ENCODE results near the gene P2RY2.
"Not testable (repeated sequence)": the region's sequence is repeated elsewhere in the genome, so short reads cannot be mapped to it uniquely, and the experiment has no call there.

The P2RY2 gene

GRCh38 chr11:73270855-73271477 is 52.9 kb downstream of the P2RY2 start:
- Histone ChIP-seq H3K9me3 (ENCODE audit: control insufficient read depth, insufficient read depth, low read depth, low read length) (no peaks in the 10 kb centered on the region), H3K27me3 (ENCODE audit: control insufficient read depth, insufficient read depth, low read length) (peaks cover 9% of the 10 kb centered on the region), H3K4me3 (ENCODE audit: low read depth, low read length) (no peak overlapping the region), H3K9ac (ENCODE audit: low read length) (no peak overlapping the region), H3K27ac (ENCODE audit: low read depth, low read length) (no peak overlapping the region), H3K36me3 (ENCODE audit: control insufficient read depth, insufficient read depth, low read length) (no peaks in the 10 kb centered on the region), H3K4me1 (ENCODE audit: control insufficient read depth, insufficient read depth, low read length) (peaks cover 38% of the 10 kb centered on the region; the same call in 1 of the 2 replicates)

- not testable (repeated sequence) for H3K36me3 ChIP-seq (ENCODE audit: control insufficient read depth, insufficient read depth, low read length); H3K27ac ChIP-seq (ENCODE audit: low read depth, low read length); H3K27me3 ChIP-seq (ENCODE audit: control insufficient read depth, insufficient read depth, low read length); H3K9me3 ChIP-seq (ENCODE audit: control insufficient read depth, insufficient read depth, low read depth, low read length); H3K4me3 ChIP-seq (ENCODE audit: low read depth, low read length)
- peaks cover 38% of the 10 kb centered on the region; the same call in 1 of the 2 replicates for H3K4me1 ChIP-seq (ENCODE audit: control insufficient read depth, insufficient read depth, low read length)
- peak overlapping the region; percentile 21 for H3K9ac ChIP-seq (ENCODE audit: low read length)
Measured at GRCh38 chr11:73271478-73271865, 53.4 kb downstream of the P2RY2 start.

DNA sequence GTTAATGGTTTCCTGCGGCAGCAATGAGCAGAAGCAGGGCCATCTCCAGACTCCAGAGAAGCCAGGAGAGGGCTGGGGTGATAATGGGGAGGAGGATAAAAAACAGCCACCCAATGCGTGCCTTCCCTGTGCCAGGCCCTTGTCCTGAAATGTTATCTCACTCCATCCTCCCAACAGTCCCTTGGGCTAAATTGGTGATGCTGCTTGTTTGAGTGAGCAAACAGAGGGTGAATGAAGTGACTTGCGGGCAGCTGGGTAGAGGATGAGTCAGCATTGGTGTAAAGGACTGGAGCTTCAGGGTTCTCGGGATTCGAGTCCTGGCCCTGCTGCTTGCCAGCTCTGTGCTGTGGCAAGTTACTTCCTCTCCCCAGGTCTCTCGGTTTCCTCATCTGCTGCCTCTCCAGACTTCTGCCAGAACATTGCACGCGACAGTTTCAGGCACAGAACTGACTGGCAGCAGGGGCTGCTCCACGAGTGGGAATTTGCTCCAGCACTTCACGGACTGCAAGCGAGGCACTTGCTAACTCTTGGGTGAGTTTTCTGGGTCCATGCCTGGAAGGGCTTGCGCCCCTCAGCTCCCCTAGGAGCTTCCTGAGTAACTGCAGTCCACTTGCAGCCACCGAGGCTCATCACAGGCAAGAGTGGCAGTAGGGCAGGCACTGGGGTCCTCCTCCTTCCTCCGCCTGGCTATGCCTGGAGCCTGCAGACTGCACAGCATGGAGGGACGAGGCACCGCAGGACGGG is 54.0 kb downstream of the P2RY2 start, which contains the start of gene P2RY6:
Gene P2RY6, plus strand, starts transcription at position 403 of the 744 bp plus-strand sequence. CDS start 24,181 bp downstream, outside the sequence.
- Histone ChIP-seq H3K9ac (ENCODE audit: low read length) (peak within 1 kb of the TSS; percentile 21), H3K9me3 (ENCODE audit: control insufficient read depth, insufficient read depth, low read depth, low read length) (no peaks in the 10 kb centered on the region), H3K4me3 (ENCODE audit: low read depth, low read length) (no peak within 1 kb of the TSS), H3K27me3 (ENCODE audit: control insufficient read depth, insufficient read depth, low read length) (peaks cover 2% of the 10 kb centered on the region; the same call in 1 of the 2 replicates), H3K27ac (ENCODE audit: low read depth, low read length) (no peak within 1 kb of the TSS), H3K4me1 (ENCODE audit: control insufficient read depth, insufficient read depth, low read length) (peaks cover 38% of the 10 kb centered on the region; the same call in 1 of the 2 replicates), H3K36me3 (ENCODE audit: control insufficient read depth, insufficient read depth, low read length) (no peaks in the 10 kb centered on the region)

GRCh38 chr11:73272680-73273038 is 54.6 kb downstream of the P2RY2 start:
- H3K36me3 ChIP-seq (ENCODE audit: control insufficient read depth, insufficient read depth, low read length), result no peaks in the 10 kb centered on the region
- H3K4me3 ChIP-seq (ENCODE audit: low read depth, low read length), result no peak overlapping the region
- H3K9ac ChIP-seq (ENCODE audit: low read length), result peak overlapping the region; percentile 21
- H3K27ac ChIP-seq (ENCODE audit: low read depth, low read length), result no peak overlapping the region
- peaks cover 41% of the 10 kb centered on the region for H3K4me1 ChIP-seq (ENCODE audit: control insufficient read depth, insufficient read depth, low read length)
- no peaks in the 10 kb centered on the region for H3K9me3 ChIP-seq (ENCODE audit: control insufficient read depth, insufficient read depth, low read depth, low read length)
- no peaks in the 10 kb centered on the region for H3K27me3 ChIP-seq (ENCODE audit: control insufficient read depth, insufficient read depth, low read length)

DNA sequence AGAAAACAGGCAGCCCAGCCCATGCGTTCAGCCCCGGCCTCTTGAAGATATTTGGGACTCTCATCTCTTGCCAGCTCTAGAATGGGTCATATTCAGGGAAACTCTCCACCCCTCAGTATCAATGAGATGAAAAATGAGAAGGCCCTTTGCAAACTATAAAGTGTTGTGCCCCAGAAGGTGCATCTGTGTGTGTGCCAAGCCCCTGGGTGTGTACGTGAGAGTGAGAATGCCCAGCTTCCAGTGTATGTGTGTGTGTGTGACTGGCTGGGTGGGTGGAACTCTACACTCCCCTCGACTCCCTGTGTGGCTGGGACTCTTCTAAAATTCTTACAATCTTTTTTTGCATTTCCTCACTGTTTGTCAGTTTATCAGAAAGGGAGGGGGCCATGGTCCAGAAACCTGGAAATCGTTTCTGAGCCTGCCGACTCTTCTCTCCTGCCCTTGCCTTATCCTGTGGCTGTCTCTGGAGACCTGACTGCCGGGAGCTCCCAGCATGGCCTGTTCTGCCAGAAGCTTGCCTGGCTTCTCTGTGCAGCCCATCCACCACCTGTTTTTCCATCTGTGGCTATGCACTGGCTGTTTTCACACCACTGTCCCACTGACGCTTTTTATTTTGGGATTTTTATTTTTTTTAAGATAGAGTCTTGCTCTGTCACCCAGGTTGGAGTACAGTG is 55.3 kb downstream of the P2RY2 start:
- H3K36me3 ChIP-seq (ENCODE audit: control insufficient read depth, insufficient read depth, low read length), result no peaks in the 10 kb centered on the region
- H3K27ac ChIP-seq (ENCODE audit: low read depth, low read length), result no peak overlapping the region
- no peak overlapping the region for H3K4me3 ChIP-seq (ENCODE audit: low read depth, low read length)
- H3K9me3 ChIP-seq (ENCODE audit: control insufficient read depth, insufficient read depth, low read depth, low read length), result no peaks in the 10 kb centered on the region
- no peaks in the 10 kb centered on the region for H3K27me3 ChIP-seq (ENCODE audit: control insufficient read depth, insufficient read depth, low read length)
- H3K4me1 ChIP-seq (ENCODE audit: control insufficient read depth, insufficient read depth, low read length), result peaks cover 41% of the 10 kb centered on the region
- H3K9ac ChIP-seq (ENCODE audit: low read length), result no peak overlapping the region

DNA sequence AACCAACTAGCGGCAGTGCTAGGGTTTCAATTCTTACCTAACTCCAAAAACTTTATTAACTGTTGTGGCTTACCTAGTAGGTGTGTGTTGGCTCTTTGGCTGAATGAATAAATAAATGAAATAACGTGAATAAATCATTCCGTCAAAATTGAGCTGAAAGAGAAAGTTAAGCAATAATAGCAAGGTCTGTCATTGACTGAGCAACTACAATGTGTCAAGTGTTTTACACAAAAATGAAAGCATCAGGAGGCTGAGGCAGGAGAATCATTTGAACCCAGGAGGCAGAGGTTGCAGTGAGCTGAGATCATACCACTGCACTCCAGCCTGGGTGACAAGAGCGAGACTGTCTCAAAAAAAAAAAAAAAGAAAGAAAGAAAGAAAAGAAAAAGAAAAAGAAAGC is 56.1 kb downstream of the P2RY2 start:
- not testable (repeated sequence) for H3K27ac ChIP-seq (ENCODE audit: low read depth, low read length); H3K9me3 ChIP-seq (ENCODE audit: control insufficient read depth, insufficient read depth, low read depth, low read length); H3K27me3 ChIP-seq (ENCODE audit: control insufficient read depth, insufficient read depth, low read length); H3K4me3 ChIP-seq (ENCODE audit: low read depth, low read length); H3K36me3 ChIP-seq (ENCODE audit: control insufficient read depth, insufficient read depth, low read length); H3K9ac ChIP-seq (ENCODE audit: low read length)
- H3K4me1 ChIP-seq (ENCODE audit: control insufficient read depth, insufficient read depth, low read length), result peaks cover 41% of the 10 kb centered on the region

GRCh38 chr11:73274722-73275380 is 56.8 kb downstream of the P2RY2 start:
- peaks cover 36% of the 10 kb centered on the region for H3K4me1 ChIP-seq (ENCODE audit: control insufficient read depth, insufficient read depth, low read length)
- no peak overlapping the region for H3K9ac ChIP-seq (ENCODE audit: low read length)
- H3K27ac ChIP-seq (ENCODE audit: low read depth, low read length), result no peak overlapping the region
- H3K36me3 ChIP-seq (ENCODE audit: control insufficient read depth, insufficient read depth, low read length), result no peaks in the 10 kb centered on the region
- no peak overlapping the region for H3K4me3 ChIP-seq (ENCODE audit: low read depth, low read length)
- no peaks in the 10 kb centered on the region for H3K27me3 ChIP-seq (ENCODE audit: control insufficient read depth, insufficient read depth, low read length)
- no peaks in the 10 kb centered on the region for H3K9me3 ChIP-seq (ENCODE audit: control insufficient read depth, insufficient read depth, low read depth, low read length)

DNA sequence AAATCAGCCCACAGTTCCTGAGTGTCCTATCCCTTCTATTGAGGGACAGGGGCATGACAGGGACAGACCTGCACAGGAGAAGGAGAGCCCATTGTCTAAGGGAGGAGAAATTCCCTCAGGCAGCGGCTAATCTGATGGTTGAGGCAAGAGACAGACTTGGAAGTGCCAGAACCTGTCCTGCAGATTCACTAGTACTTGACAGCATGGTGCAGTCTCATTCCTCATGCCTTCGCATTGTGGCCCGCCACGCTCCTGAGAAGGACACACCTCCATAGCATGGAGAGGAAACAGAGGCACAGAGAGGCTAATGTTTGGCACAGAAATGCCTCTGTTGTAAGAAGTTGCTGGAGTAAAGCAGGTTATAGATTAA is 57.3 kb downstream of the P2RY2 start:
- no peaks in the 10 kb centered on the region for H3K36me3 ChIP-seq (ENCODE audit: control insufficient read depth, insufficient read depth, low read length)
- no peak overlapping the region for H3K9ac ChIP-seq (ENCODE audit: low read length)
- H3K27ac ChIP-seq (ENCODE audit: low read depth, low read length), result no peak overlapping the region
- H3K9me3 ChIP-seq (ENCODE audit: control insufficient read depth, insufficient read depth, low read depth, low read length), result no peaks in the 10 kb centered on the region
- peaks cover 30% of the 10 kb centered on the region for H3K4me1 ChIP-seq (ENCODE audit: control insufficient read depth, insufficient read depth, low read length)
- H3K27me3 ChIP-seq (ENCODE audit: control insufficient read depth, insufficient read depth, low read length), result no peaks in the 10 kb centered on the region
- H3K4me3 ChIP-seq (ENCODE audit: low read depth, low read length), result no peak overlapping the region

GRCh38 chr11:73277467-73277866 is 59.4 kb downstream of the P2RY2 start:
- H3K4me3 ChIP-seq (ENCODE audit: low read depth, low read length), result no peak overlapping the region
- H3K27me3 ChIP-seq (ENCODE audit: control insufficient read depth, insufficient read depth, low read length), result no peaks in the 10 kb centered on the region
- H3K27ac ChIP-seq (ENCODE audit: low read depth, low read length), result no peak overlapping the region
- H3K9me3 ChIP-seq (ENCODE audit: control insufficient read depth, insufficient read depth, low read depth, low read length), result no peaks in the 10 kb centered on the region
- no peak overlapping the region for H3K9ac ChIP-seq (ENCODE audit: low read length)
- H3K36me3 ChIP-seq (ENCODE audit: control insufficient read depth, insufficient read depth, low read length), result no peaks in the 10 kb centered on the region
- peaks cover 13% of the 10 kb centered on the region for H3K4me1 ChIP-seq (ENCODE audit: control insufficient read depth, insufficient read depth, low read length)

DNA sequence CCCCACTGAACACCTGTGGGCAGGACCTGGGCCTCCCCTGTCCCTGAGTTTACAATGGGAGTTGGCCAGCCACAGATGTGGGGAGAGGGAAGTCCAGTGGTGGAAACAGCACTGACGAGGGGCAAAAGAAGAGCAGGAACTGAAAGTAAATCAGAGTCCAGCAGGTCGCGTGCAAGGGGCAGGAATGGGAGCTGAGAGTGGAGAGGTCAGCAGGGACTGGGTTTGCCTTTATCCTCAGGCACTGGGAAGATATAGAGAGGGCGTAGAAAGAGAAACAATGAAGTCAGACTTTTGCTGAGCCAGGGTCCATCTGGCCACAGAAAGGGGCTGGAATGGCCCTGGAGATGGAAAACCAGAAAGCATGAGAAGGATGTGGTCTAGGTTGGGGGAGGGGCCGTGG is 62.5 kb downstream of the P2RY2 start:
- Histone ChIP-seq H3K4me1 (ENCODE audit: control insufficient read depth, insufficient read depth, low read length) (peaks cover 3% of the 10 kb centered on the region; the same call in 1 of the 2 replicates), H3K9me3 (ENCODE audit: control insufficient read depth, insufficient read depth, low read depth, low read length) (no peaks in the 10 kb centered on the region), H3K27me3 (ENCODE audit: control insufficient read depth, insufficient read depth, low read length) (no peaks in the 10 kb centered on the region), H3K36me3 (ENCODE audit: control insufficient read depth, insufficient read depth, low read length) (no peaks in the 10 kb centered on the region), H3K27ac (ENCODE audit: low read depth, low read length) (no peak overlapping the region), H3K4me3 (ENCODE audit: low read depth, low read length) (no peak overlapping the region), H3K9ac (ENCODE audit: low read length) (no peak overlapping the region)
